CD4-positive, alpha-beta T cell (primary cell): ENCODE measurements around the gene TSC22D1. TPM values are rescaled to one million over a fixed set of nuclear protein-coding genes. Genes with fewer than 3 reads are reported as not detected.
A peak's percentile ranks its signal among the peaks of the same experiment; 100 is the strongest.

Experiments used
- ATAC-seq: fragments of 200-7000 bp; cut with Tn5 transposase; one replicate; pipeline ENCODE4 v1.10.0; 2022; ENCODE audit warnings: mild to moderate bottlenecking; ENCODE audit not compliant: poor library complexity
- CTCF ChIA-PET: fragments of 350-600 bp; sonication (Branson Sonifier 250); formaldehyde crosslinking; loops from one replicate; lab custom pipeline; 2021; ENCODE audit warnings: antibody characterized with exemption, inconsistent platforms; lab: Charles Lee
- POLR2A ChIA-PET: fragments of 350-600 bp; sonication (Branson Sonifier 250); formaldehyde crosslinking; loops from one replicate; lab custom pipeline; 2021; ENCODE audit warnings: antibody characterized with exemption, inconsistent platforms; lab: Charles Lee
- DNase-seq, 14 experiments: peaks; one replicate each; pipeline ENCODE4 v3.0.0-alpha.2; 2013 to 2020; ENCODE audit warnings: mixed read lengths in 2 of 14
- H3K27ac ChIP-seq, 2 donors: one replicate each; pipeline versions ENCODE4 v1.5.1 to v1.7.0; 2013; ENCODE audit warnings: low read length in 2 of 2, low read depth in 1 of 2, mild to moderate bottlenecking in 1 of 2
- H3K27me3 ChIP-seq, 2 experiments: 1 replicate in 1 of 2; 2 replicates in 1 of 2; pipeline versions ENCODE4 v1.6.1 to v1.7.0; 2013; ENCODE audit warnings: low read length in 2 of 2, control low read depth in 1 of 2, mild to moderate bottlenecking in 1 of 2, moderate library complexity in 1 of 2; ENCODE audit not compliant: insufficient read depth in 2 of 2, control insufficient read depth in 1 of 2
- H3K36me3 ChIP-seq: one replicate; pipeline ENCODE4 v1.6.1; 2013; ENCODE audit warnings: low read length, control low read depth; ENCODE audit not compliant: insufficient read depth
- H3K4me1 ChIP-seq: one replicate; pipeline ENCODE4 v1.6.1; 2013; ENCODE audit warnings: low read length, control low read depth; ENCODE audit not compliant: insufficient read depth
- H3K4me3 ChIP-seq: one replicate; pipeline ENCODE4 v1.5.1; 2013; ENCODE audit warnings: mild to moderate bottlenecking, low read length, moderate library complexity
- H3K9me3 ChIP-seq, 2 experiments: 1 replicate in 1 of 2; 2 replicates in 1 of 2; pipeline versions ENCODE4 v1.6.1 to v1.7.0; 2013; ENCODE audit warnings: low read length in 2 of 2, mild to moderate bottlenecking in 2 of 2, control low read depth in 1 of 2, moderate library complexity in 1 of 2; ENCODE audit not compliant: control insufficient read depth in 1 of 2, insufficient read depth in 1 of 2
- H3K27ac Mint-ChIP-seq: one replicate; pipeline ENCODE4 v1.8.0; 2020; ENCODE audit warnings: mixed read lengths
- H3K27me3 Mint-ChIP-seq: one replicate; pipeline ENCODE4 v1.8.0; 2021; ENCODE audit warnings: mixed read lengths
- H3K36me3 Mint-ChIP-seq: one replicate; pipeline ENCODE4 v1.8.0; 2021; ENCODE audit warnings: low read depth, mixed read lengths
- H3K4me1 Mint-ChIP-seq: one replicate; pipeline ENCODE4 v1.8.0; 2021; ENCODE audit warnings: low read depth, mixed read lengths
- H3K4me3 Mint-ChIP-seq: one replicate; pipeline ENCODE4 v1.8.0; 2020; ENCODE audit warnings: mild to moderate bottlenecking, mixed read lengths
- H3K9me3 Mint-ChIP-seq: one replicate; pipeline ENCODE4 v1.8.0; 2020; ENCODE audit warnings: mixed read lengths
- CTCF ChIP-seq: fragments of 200-600 bp; IDR thresholded peaks from one replicate; pipeline ENCODE4 v1.8.0; 2022; ENCODE audit warnings: antibody characterized with exemption, mild to moderate bottlenecking
- intact Hi-C, 2 experiments: fragments of 100-400 bp; cut with DNase I in 1 of 2; cut with micrococcal nuclease in 1 of 2; formaldehyde crosslinking; loops; one replicate each; pipeline versions ENCODE4 v1.15.1 to v1.9.0; 2023 to 2025; cut with DNase I, micrococcal nuclease
- total RNA-seq, 174 experiments: library from RNA in 2 of 174; stranded (reverse) in 2 of 174; gene quantifications; one replicate each; pipeline ENCODE4 v1.2.3 and lab custom pipeline; 2021 to 2026

The TSC22D1 gene
- total RNA-seq, 2 experiments from 2014 or later, result 24.0 to 26.5 TPM

GRCh38 chr13:44540761-44541434, 35.2 kb downstream of the TSC22D1 start:
- TF ChIP-seq CTCF, result no peak
- no peak overlapping the region for H3K4me3 ChIP-seq
- ChIA-PET CTCF (no interaction called here), POLR2A (interaction anchor here (0.6 kb wide), 1 partner anchor 36 kb away, joined by 3 read pairs; no protein-coding TSS in a partner anchor)
- no peak overlapping the region for H3K27ac ChIP-seq
- H3K27me3 Mint-ChIP-seq, result no peaks in the 10 kb centered on the region
- no peaks in the 10 kb centered on the region for H3K4me1 ChIP-seq
- no peaks in the 10 kb centered on the region for H3K9me3 Mint-ChIP-seq
- ATAC-seq (no peak), DNase-seq (no peak)
- intact Hi-C loops, result no loop called here
- H3K27ac Mint-ChIP-seq, result no peak overlapping the region
- H3K36me3 Mint-ChIP-seq, result peaks cover 7% of the 10 kb centered on the region
- H3K9me3 ChIP-seq, result no peaks in the 10 kb centered on the region
- H3K27me3 ChIP-seq, result no peaks in the 10 kb centered on the region
- peaks cover 28% of the 10 kb centered on the region for H3K4me1 Mint-ChIP-seq
- H3K36me3 ChIP-seq, result no peaks in the 10 kb centered on the region
- no peak overlapping the region for H3K4me3 Mint-ChIP-seq

- Mint-ChIP-seq H3K4me1 (peaks cover 28% of the 10 kb centered on the region), H3K4me3 (no peak overlapping the region), H3K27me3 (no peaks in the 10 kb centered on the region), H3K9me3 (no peaks in the 10 kb centered on the region), H3K27ac (no peak overlapping the region), H3K36me3 (peaks cover 7% of the 10 kb centered on the region)
- no peak for TF ChIP-seq CTCF
- ATAC-seq (no peak), DNase-seq (peak in 3 of 14 experiments; percentile 4 to 15 (median 13))
- Histone ChIP-seq H3K4me1 (no peaks in the 10 kb centered on the region), H3K27ac (no peak overlapping the region), H3K9me3 (no peaks in the 10 kb centered on the region), H3K4me3 (no peak overlapping the region), H3K27me3 (no peaks in the 10 kb centered on the region), H3K36me3 (no peaks in the 10 kb centered on the region)
- CTCF ChIA-PET, result interaction anchor here (1.0 kb wide), 1 partner anchor 10 kb away, joined by 4 read pairs; no protein-coding TSS in a partner anchor
- intact Hi-C loops, result loop anchor here in 1 of 2 experiments (5.0 kb wide), 1 partner anchor 40 kb away; the partner anchor contains the start of gene TSC22D1
- POLR2A ChIA-PET, result interaction anchor here (1.6 kb wide), 1 partner anchor 9 kb away, joined by 4 read pairs; no protein-coding TSS in a partner anchor
Observed at GRCh38 chr13:44537248-44537647, 38.9 kb downstream of the TSC22D1 start.

GRCh38 chr13:44523146-44524015, 52.7 kb downstream of the TSC22D1 start:
- no peak for DNase-seq
- POLR2A ChIA-PET, result no interaction called here
- Histone ChIP-seq H3K27me3 (no peaks in the 10 kb centered on the region), H3K36me3 (no peaks in the 10 kb centered on the region), H3K4me3 (no peak overlapping the region), H3K9me3 (no peaks in the 10 kb centered on the region), H3K4me1 (no peaks in the 10 kb centered on the region), H3K27ac (no peak overlapping the region)
- Mint-ChIP-seq H3K27ac (no peak overlapping the region), H3K4me1 (no peaks in the 10 kb centered on the region), H3K9me3 (no peaks in the 10 kb centered on the region), H3K36me3 (peaks cover 9% of the 10 kb centered on the region), H3K4me3 (no peak overlapping the region), H3K27me3 (no peaks in the 10 kb centered on the region)
- intact Hi-C loops, result no loop called here
- CTCF ChIA-PET, result no interaction called here
- ATAC-seq, result no peak
- TF ChIP-seq CTCF, result no peak
